T1000 (cell line): Measurements from ENCODE around the gene SPIB.
"Not testable (repeated sequence)": the region's sequence is repeated elsewhere in the genome, so short reads cannot be mapped to it uniquely, and the experiment has no call there.

Experiments
- DNase-seq: peaks from one replicate; lab custom pipeline; 2025; ENCODE audit warnings: mixed read lengths; lab: John Stamatoyannopoulos, UW

Gene SPIB

DNA sequence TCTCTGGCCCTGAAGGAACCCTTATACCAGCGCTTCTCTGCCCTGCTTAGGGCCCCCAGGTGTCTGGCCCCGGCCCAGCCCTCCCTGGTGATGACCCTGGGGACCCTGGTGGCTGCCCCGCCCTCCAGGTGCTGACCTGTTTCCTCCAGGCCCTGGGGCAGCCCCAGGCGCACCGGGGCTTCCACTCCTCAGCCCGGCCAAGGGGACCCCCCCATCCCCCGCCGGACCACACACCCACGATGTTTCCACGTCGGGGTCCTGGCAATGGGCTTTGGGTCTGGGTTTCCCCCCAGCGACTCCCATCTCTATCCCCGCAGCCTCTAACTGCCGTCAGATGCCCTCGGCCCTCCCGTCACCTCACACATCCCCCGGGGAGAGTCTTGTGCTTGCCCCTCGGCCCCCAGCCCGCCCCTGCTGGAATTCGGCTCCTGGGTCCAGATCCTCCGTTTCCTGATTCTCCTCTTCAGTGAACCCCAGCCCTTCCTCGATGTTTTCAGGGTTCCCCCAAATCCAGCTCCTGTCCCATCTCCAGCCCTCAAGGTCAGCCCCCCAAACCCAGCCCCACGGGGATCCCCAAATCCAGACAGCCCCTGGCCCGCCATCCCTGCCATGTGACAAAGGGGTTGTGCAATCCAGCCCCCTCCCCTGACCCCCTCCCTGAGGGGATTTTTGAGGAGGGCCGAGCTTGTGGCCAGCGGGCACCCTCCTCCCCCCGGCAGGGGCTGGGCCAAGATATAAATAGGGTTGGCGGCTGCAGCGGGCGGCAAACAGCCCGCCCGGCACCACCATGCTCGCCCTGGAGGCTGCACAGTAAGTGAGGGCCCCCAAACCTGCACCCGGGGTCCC, at the start of gene SPIB:
Gene SPIB (plus strand): TSS at position 763 of the 846 bp plus-strand sequence. CDS start 25 bp downstream, at position 788.
- no peak for DNase-seq

DNA sequence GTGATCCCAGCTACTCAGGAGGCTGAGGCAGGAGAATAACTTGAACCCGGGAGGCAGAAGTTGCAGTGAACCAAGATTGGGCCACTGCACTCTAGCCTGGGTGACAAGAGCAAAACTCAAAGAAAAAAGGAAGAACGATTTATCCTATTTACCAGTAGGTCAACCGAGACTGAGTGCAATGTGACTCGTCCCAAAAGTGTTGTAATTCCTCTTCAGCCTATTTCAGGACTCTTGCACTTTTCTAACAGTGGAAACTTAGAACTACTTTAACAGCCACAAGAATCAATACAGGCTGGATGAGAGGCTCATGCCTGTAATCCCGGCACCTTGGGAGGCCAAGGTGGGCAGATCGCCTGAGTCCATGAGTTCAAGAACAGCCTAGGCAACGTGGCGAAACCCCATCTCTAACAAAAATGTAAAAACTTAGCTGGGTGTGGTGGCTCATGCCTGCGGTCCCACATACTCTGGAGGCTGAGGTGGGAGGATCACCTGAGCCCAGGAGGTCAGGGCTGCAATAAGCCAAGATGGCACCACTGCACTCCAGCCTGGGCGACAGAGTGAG, 46.7 kb upstream of the SPIB start:
- DNase-seq, result no peak

DNA sequence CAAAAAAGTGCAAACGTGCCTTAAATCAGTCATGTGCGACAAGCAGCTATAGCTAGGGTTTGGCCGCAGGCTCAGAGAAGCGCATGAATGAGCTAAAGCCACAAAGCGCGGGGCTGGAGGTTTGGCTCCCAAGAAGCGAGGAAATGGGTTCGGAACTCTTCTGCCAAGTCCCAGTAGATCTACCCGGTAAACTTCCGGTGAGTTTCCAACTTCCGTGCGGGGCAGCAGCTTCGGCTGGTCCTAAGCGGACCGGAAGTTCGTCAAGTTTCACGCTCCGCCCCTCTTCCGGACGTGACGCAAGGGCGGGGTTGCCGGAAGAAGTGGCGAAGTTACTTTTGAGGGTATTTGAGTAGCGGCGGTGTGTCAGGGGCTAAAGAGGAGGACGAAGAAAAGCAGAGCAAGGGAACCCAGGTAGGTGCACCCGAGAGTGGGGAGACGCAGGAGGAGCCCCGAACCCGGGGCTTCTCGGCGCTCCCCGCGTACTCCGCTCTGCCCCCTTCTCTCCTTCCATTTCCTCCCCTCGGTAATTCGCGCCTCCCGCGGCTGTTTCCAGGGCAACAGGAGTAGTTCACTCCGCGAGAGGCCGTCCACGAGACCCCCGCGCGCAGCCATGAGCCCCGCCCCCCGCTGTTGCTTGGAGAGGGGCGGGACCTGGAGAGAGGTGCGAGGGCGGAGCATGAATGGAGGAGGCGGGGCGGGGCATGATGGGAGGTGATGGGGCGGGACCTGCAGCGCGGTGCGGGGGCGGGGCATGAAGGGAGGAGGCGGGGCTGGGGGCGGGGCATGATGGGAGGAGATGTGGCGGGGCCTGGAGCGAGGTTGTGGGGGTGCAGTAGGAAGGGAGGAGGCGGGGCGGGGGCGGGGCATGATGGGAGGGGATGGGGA, 42.3 kb upstream of the SPIB start, which contains the start of gene NR1H2:
Gene NR1H2 (plus strand): TSS at position 292 of the 885 bp plus-strand sequence. CDS start 1,149 bp downstream, outside the sequence.
- peak; percentile 84 for DNase-seq

DNA sequence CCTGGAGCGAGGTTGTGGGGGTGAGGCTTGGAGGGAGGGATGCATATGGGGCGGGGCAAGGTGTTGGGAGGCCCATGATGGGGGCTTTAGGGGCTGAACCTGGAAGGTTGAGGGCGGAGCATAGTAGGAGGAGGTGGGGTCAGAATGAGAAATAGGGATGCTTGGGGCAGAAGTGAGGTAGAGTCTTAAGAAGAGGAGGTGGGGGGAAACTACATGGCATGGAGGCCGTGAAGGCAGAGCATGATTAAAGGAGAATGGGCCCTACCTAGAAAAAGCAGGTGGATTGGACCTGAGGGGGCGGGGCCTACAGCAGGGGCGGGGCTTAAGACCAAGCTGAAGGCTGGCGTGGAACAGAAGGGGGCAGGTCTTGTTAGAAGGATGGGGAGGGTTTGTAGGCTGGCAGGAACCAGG, 41.7 kb upstream of the SPIB start:
- no peak for DNase-seq

DNA sequence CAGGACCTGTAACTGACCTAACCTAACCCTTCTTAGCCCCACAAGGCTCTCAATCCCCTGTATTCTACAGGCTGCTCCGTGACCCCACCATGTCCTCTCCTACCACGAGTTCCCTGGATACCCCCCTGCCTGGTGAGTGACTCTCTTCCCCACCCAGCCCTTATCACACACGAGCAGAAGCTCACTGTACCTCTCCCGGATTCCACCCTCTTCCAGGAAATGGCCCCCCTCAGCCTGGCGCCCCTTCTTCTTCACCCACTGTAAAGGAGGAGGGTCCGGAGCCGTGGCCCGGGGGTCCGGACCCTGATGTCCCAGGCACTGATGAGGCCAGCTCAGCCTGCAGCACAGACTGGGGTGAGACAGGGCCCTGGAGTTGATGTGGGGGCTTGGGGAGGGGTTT, 41.2 kb upstream of the SPIB start:
- no peak for DNase-seq

DNA sequence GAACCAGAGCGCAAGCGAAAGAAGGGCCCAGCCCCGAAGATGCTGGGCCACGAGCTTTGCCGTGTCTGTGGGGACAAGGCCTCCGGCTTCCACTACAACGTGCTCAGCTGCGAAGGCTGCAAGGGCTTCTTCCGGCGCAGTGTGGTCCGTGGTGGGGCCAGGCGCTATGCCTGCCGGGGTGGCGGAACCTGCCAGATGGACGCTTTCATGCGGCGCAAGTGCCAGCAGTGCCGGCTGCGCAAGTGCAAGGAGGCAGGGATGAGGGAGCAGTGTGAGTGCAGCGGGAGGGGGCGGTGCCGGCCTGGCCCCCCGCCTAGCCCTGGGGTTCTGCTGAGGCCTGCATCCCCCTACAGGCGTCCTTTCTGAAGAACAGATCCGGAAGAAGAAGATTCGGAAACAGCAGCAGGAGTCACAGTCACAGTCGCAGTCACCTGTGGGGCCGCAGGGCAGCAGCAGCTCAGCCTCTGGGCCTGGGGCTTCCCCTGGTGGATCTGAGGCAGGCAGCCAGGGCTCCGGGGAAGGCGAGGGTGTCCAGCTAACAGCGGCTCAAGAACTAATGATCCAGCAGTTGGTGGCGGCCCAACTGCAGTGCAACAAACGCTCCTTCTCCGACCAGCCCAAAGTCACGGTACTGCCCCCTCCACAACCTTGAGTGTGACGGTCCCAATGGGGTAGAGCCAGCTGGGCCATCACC, 40.4 kb upstream of the SPIB start:
- DNase-seq, result no peak

DNA sequence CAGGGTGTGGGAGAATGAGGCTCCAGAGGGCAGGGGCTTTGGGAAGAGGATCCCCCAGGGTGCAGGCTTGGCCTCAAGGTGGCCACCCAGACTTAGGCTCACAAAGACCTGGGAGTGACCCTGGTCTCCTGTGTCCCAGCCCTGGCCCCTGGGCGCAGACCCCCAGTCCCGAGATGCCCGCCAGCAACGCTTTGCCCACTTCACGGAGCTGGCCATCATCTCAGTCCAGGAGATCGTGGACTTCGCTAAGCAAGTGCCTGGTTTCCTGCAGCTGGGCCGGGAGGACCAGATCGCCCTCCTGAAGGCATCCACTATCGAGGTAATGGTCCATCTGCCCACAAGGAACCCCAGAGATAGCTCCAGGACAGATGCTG, 39.9 kb upstream of the SPIB start:
- DNase-seq, result no peak

DNA sequence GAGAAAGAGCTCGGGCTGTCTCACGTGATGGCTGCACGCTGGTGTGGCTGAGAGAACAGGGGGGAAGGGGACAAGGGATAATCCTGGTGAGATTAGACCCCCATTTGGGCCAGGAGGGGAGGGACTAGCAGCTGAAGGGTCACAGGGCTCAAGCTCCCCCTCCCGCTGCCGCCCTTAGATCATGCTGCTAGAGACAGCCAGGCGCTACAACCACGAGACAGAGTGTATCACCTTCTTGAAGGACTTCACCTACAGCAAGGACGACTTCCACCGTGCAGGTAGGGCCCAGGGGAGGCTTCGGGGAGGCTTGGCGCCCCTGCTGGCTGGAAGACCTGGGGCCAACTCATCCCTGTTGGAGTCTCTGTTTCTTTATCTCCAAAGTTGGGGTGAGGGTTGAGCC, 39.1 kb upstream of the SPIB start:
- no peak for DNase-seq

DNA sequence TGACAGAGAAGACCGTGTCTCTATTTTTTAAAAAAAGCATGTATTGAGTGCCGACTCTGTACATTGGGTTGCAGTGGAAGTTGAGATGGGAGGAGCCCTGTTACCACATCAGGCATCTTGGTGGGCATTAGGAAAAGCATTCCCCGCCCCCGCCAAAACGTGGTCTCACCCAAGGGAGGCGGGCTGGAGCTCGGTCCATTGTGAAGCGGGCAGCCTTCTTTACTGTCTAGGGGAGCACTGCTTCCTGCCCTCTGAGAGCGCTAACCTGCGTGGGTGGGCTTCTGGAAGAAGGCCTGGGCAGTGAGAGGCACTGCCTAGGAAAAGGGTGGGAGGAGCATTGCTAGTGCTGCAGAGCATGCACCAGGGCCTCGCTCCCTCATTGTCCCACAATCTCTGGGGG, 38.6 kb upstream of the SPIB start:
- no peak for DNase-seq

DNA sequence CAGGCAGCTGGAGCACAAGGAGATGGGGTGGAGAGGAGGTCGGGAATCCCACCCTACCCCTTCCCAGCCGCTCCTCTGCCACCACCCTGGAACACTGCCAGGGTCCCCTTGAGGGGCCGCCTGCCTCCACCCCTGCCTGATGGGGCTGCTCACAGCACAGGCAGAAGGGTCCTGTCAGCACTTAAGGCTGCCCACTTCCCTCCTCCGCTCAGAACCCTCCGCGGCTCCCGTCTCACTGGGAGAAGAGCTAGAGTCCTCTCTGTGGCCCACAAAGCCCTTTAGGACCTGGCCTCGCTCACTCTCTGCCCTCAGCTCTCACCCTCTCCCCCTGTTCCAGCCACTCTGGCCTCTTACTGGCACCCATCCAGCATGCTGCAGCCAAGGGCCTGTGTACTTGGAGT, 38.0 kb upstream of the SPIB start:
- no peak for DNase-seq

DNA sequence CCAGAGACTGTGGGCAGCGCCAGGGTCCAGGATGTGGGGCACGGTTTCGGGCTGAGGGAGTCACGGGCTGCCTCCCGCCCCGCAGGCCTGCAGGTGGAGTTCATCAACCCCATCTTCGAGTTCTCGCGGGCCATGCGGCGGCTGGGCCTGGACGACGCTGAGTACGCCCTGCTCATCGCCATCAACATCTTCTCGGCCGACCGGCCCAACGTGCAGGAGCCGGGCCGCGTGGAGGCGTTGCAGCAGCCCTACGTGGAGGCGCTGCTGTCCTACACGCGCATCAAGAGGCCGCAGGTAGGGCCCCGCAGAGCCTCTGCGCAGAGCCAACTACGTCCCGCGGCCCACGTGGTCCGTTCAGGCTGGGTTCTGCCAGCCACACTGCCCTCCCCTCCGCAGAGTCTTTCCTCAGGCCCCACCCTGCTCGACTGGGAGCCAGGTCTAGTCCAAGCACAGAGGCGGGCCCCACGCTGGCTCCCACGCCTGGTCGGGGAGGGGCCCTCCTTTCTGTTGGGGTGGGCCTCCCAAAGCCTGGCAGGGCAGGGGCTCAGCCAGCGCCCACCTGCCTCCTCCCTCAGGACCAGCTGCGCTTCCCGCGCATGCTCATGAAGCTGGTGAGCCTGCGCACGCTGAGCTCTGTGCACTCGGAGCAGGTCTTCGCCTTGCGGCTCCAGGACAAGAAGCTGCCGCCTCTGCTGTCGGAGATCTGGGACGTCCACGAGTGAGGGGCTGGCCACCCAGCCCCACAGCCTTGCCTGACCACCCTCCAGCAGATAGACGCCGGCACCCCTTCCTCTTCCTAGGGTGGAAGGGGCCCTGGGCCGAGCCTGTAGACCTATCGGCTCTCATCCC, 36.6 kb upstream of the SPIB start:
- DNase-seq, result no peak

DNA sequence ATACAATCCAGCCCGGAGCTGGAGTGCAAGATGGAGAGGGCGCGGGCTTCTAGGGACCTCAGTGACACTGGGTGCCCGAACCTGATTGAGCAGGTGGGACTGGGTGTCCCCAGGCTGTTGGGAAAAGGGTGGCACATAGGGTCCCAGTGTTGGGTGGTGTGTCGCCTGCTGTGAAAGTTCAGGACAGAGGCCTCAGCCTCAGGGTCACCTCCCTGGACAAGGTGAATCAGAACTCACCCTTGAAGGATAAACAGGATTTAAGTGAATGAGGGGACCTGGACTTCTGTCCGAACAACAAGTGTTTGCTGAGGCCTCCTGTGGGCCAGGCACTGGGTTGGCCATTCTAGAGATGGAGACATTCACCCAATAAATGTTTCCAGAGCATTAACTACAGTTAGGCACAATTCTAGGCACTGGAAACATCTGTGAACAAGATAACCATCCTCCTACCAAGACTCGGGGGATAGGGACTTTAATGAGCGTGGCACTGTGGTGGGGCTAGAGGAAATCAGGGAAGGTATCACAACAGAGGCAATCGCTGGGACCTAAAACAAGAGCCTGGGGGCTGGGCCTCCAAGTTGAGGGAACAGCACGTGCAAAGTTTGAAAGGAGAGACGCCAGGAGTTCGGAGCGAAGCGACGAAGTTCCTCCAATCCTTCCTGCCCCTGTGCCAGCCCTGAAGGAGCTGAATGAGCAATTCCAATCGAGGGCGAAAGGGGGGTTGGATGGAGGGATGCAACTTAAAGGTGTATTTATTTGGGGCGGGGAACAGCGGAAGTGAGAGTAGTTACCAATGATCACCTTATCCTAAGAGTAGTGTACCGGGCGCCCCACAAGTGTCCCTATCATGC, 35.5 kb upstream of the SPIB start:
- no peak for DNase-seq

DNA sequence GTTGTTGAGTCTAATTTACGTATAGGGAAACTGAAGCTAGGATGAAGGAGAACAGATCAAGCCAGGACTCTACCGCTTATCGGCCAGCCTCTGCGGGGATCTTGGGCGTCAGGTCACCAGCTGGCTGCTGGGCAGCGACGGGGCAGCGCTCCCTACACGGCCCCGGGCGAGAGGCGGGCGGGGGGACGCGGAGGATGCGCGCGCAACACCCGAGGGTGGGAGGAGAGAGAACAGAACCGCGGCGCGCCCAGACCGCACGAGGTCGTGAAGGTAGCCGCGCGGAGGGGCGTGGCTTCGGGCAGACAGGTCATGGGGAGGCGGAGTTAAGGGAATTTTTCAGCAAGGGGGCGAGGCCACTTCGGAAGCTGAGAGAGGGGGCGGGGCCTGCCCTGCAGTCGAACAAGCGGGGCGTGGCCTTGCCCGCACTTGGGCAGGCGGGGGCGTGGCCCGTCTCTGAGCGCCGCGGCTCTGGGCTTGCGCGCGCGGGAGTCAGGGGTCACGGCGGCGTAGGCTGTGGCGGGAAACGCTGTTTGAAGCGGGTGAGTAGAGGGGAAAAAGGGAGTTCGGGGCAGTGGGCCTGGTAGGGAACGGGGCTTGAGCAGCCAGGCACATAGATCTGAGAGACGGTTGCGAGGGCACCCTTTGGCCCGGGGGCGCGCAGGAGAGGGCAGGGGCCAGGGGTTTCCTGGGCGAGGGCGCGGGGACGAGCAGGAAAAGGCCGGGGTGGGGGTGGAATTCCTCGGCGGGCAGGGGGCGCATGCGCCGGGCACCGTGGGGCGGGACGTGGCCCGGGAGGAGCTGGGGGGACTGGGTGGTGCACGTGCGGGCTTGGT, 34.7 kb upstream of the SPIB start, which contains the start of gene POLD1:
Gene POLD1 (plus strand): TSS at position 496 of the 833 bp plus-strand sequence. CDS start 14,505 bp downstream, outside the sequence.
- peak; percentile 97 for DNase-seq

DNA sequence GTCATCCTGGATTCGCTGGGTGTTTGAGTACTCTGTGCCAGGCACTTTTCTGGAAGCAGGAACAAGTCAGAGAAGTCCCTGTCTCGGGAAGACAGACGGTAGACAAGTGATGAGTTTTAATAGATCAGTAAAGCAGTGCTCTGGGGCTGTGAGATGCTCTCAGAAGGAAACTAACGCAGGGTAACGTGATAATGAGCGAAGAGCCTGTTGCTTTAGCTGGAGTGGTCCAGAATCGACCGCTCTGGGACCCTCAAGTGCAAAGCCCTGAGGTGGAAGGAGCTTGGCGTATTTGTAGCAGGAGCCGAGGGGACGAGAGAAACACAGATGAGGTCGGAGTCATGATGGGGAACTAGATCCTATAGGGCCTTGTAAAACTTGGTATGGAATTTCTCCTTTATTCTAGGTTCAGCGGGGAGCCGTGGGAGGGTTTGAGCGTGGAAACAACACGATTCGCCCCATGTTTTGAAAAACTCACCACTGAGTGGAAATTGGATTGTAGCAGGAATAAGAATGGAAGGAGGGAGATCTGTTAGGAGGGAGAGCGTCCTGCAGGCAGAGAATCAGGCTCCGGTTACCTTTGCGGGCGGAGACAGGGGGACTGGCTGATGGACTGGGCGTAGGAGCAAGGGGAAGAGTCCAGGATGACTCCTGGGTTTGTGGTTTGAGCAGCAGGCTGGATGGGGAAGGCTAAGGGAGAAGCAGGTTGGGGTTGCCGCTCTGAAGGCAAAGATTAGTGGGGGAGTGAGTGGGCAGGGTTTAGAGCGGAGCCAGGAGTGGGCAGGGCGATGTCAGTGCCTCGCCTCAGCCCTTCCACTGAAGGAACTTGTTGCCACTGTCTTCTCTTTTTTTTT, 33.8 kb upstream of the SPIB start:
- no peak for DNase-seq

DNA sequence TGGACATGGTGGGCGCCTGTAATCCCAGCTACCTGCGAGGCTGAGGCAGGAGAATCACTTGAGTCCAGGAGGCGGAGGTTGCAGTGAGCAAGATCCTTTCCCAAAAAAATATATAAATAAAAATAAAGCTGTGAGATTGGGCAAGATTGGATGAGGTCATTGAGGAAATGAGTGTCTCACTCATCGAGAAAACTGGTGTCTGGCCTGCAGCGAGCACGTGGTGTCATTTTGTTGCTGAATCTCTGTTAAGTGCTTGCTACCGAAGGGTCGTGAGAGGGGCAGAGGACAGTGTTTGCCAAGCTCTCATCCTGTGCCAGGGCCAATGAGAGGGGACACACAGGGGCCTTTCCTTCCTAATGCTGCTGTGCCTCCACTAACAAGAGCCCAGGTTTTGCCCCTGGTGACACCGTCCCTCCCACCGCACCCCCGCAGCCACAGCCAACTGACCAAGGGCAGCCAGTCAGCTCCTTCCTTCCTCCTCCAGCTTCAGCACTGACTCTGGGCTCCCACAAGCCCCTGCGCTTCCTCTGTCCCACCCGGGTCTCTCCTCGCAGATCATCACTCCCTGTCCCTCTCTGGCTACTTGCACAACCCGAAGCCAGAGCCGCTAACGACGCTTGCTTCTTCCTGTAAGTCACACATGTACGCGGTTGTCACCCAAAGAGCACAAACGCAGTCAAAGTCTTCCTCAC, 31.4 kb upstream of the SPIB start:
- DNase-seq, result no peak

DNA sequence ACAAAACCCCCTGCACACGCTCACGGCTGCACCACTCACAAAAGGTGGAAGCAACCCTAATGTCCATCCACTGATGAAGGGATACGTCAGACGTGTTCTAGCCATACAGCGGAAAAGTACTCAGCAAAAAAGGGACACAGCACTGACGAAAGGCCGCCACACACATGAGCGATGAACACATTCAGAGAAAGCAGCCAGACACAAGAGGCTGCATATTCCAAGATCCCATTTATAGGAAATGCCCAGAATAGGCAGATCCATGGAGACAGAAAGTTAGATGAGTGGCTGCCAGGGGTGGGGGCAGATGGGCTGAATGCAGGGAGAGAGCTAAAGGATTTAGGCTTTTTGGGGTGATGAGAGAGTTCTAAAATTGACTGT, 30.9 kb upstream of the SPIB start:
- DNase-seq, result no peak

DNA sequence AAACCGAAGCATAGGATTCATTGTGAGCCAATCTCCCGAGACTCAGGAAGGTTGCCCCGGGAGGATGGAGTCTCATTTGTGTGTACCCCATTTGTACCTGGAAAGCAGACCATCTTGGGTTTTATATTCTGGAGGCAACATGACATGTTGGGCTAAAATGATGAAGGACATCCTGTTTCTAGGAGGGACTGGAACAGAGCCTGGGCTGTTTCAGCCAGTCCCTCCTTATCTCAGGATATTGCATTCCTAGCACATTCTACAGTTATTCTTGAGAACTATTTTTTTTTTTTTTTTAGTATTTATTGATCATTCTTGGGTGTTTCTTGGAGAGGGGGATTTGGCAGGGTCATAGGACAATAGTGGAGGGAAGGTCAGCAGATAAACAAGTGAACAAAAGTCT, 28.4 kb upstream of the SPIB start:
- DNase-seq, result not testable (repeated sequence)
